ENCODE data around the gene PRPSAP1.

DNA sequence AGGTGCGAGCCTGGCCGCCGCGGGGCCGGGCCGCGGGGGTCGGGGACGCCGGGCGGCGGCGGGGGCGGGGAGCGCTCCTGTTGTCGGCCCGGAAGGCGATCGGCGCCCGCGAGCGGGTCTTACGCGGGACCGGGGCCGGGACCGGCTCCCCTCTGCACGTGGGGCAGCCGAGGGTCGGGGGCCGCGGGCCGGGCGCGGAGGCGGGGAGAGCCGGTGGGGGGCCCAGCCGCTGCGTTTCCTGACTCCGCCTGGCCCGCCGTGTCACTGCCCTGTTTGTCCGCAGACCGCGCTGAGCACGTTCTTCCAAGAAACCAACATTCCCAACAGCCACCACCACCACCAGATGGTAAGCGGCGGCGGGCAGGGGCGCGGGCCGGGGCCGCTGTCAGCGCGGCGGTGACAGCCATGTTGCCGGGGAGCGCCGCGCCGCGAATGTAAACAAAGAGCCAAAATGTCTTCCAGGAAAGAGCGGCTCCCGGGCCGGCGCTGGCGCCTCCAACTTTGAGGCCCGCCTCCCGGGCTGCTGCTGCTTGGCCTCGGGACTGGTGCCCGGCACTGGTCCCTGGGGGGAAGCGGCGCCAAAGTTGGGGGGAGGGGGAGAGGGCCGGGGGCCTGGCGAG lies 88.0 kb downstream of the PRPSAP1 start:
- TF ChIP-seq, protein P1, sequence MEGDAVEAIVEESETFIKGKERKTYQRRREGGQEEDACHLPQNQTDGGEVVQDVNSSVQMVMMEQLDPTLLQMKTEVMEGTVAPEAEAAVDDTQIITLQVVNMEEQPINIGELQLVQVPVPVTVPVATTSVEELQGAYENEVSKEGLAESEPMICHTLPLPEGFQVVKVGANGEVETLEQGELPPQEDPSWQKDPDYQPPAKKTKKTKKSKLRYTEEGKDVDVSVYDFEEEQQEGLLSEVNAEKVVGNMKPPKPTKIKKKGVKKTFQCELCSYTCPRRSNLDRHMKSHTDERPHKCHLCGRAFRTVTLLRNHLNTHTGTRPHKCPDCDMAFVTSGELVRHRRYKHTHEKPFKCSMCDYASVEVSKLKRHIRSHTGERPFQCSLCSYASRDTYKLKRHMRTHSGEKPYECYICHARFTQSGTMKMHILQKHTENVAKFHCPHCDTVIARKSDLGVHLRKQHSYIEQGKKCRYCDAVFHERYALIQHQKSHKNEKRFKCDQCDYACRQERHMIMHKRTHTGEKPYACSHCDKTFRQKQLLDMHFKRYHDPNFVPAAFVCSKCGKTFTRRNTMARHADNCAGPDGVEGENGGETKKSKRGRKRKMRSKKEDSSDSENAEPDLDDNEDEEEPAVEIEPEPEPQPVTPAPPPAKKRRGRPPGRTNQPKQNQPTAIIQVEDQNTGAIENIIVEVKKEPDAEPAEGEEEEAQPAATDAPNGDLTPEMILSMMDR (conservative IDR thresholded peaks at IDR 0.05; ENCODE audit: low read depth, low read length): no peak
- no peak for TF ChIP-seq EZH2 (IDR thresholded peaks at IDR 0.05; ENCODE audit: borderline replicate concordance, low read depth, low read length, poor library complexity, severe bottlenecking)
